K562 (cell line): ENCODE measurements around the gene AMPD3. TPM values are rescaled to one million over a fixed set of nuclear protein-coding genes. Genes with fewer than 3 reads are reported as not detected.

Source experiments
- ATF4 ChIP-seq: fragments of 450-650 bp; formaldehyde crosslinking; IDR thresholded peaks from 2 replicates; pipeline ENCODE4 v1.4.0; 2022; ENCODE audit warnings: mild to moderate bottlenecking, moderate library complexity
- BCOR ChIP-seq: fragments of 450-650 bp; IDR thresholded peaks from 2 replicates; pipeline ENCODE4 v1.6.1; 2016
- BRF1 ChIP-seq: IDR thresholded peaks from 3 replicates; pipeline ENCODE4 v1.6.1; 2011; ENCODE audit warnings: borderline replicate concordance, mild to moderate bottlenecking; ENCODE audit not compliant: insufficient read length; ENCODE audit errors: extremely low read depth
- CBFA2T3 ChIP-seq: fragments of 450-650 bp; IDR thresholded peaks from 2 replicates; pipeline ENCODE4 v1.6.1; 2017
- CREB3 ChIP-seq: fragments of 450-650 bp; conservative IDR thresholded peaks from 2 replicates; pipeline ENCODE4 v1.6.1; 2016; ENCODE audit warnings: missing genetic modification characterization, low read depth, mild to moderate bottlenecking, missing compliant biosample characterization, moderate library complexity
- GABPB1 ChIP-seq: sonication (generic); formaldehyde crosslinking; IDR thresholded peaks from 2 replicates; pipeline ENCODE4 v1.8.0; 2022; ENCODE audit warnings: mild to moderate bottlenecking, missing genetic modification reagents
- HNRNPL ChIP-seq: fragments of 200-400 bp; formaldehyde crosslinking; IDR thresholded peaks from 2 replicates; pipeline ENCODE4 v1.6.1; 2017; ENCODE audit warnings: low read depth, mild to moderate bottlenecking, low read length
- MAFF ChIP-seq: IDR thresholded peaks from 2 replicates; pipeline ENCODE4 v1.6.1; 2012; ENCODE audit warnings: low read length, improper control_type of control experiment
- NEUROD1 ChIP-seq: fragments of 150-350 bp; IDR thresholded peaks from 2 replicates; pipeline ENCODE4 v1.6.1; 2014; ENCODE audit warnings: borderline replicate concordance, low read length, low read depth; ENCODE audit not compliant: partially characterized antibody
- RNF2 ChIP-seq: sonication (generic); IDR thresholded peaks from 2 replicates; pipeline ENCODE4 v1.6.1; 2016
- SIX5 ChIP-seq, 2 experiments: IDR thresholded peaks; 2 replicates each; pipeline ENCODE4 v1.6.1; 2011; ENCODE audit warnings: low read length in 2 of 2, borderline replicate concordance in 1 of 2, low read depth in 1 of 2, mild to moderate bottlenecking in 1 of 2, moderate library complexity in 1 of 2; ENCODE audit not compliant: insufficient read depth in 1 of 2
- SLC30A9 ChIP-seq: fragments of 250-450 bp; sonication (Bioruptor Pico); IDR thresholded peaks from 2 replicates; pipeline ENCODE4 v1.8.0; 2022; ENCODE audit warnings: mild to moderate bottlenecking, moderate library complexity
- TAL1 ChIP-seq: fragments of 450-650 bp; IDR thresholded peaks from 2 replicates; pipeline ENCODE4 v1.6.1; 2016; ENCODE audit warnings: mild to moderate bottlenecking
- TARDBP ChIP-seq: fragments of 450-650 bp; IDR thresholded peaks from 2 replicates; pipeline ENCODE4 v1.6.1; 2016
- ZBTB40 ChIP-seq, 2 experiments: fragments of 450-650 bp in 1 of 2; sonication (generic) in 1 of 2; formaldehyde crosslinking in 1 of 2; IDR thresholded peaks; 2 replicates each; pipeline versions ENCODE4 v1.7.1 to v1.9.0; 2016 to 2022; ENCODE audit warnings: inconsistent platforms in 1 of 2, mild to moderate bottlenecking in 1 of 2, missing genetic modification reagents in 1 of 2
- ZFP30 ChIP-seq: fragments of 250-450 bp; sonication (Bioruptor Pico); IDR thresholded peaks from 2 replicates; pipeline ENCODE4 v1.8.0; 2022; ENCODE audit warnings: moderate library complexity, mild to moderate bottlenecking, inconsistent platforms, borderline replicate concordance
- ZNF354B ChIP-seq: fragments of 250-450 bp; sonication (Bioruptor Pico); IDR thresholded peaks from 2 replicates; pipeline ENCODE4 v1.4.0; 2020
- ZNF512 ChIP-seq: IDR thresholded peaks from 2 replicates; pipeline ENCODE4 v1.6.1; 2016; ENCODE audit warnings: missing genetic modification characterization, missing compliant biosample characterization
- polyA plus RNA-seq, 8 experiments: library from polyadenylated mRNA; depleted of rRNA in 4 of 8; stranded (reverse) in 5 of 8; unstranded in 3 of 8; fragments of >200 nt; fragmentation: Nextera tagmentation in 2 of 8; fragmentation: Illumina TruSeq in 1 of 8; extraction: Ambion mirVana in 2 of 8; extraction: Trizol in 1 of 8; gene quantifications; 2 replicates each; pipeline versions ENCODE4 v1.2.1 to v1.2.3, GENCODE V29; 2011 to 2014; ENCODE audit warnings: inconsistent platforms in 1 of 8, missing spikeins in 1 of 8
- total RNA-seq, 7 experiments: library from RNA; depleted of rRNA in 6 of 7; stranded (reverse); fragments of >200 nt in 6 of 7; fragmentation: Illumina TruSeq in 2 of 7; extraction: Trizol in 2 of 7; gene quantifications; 2 replicates each; pipeline versions ENCODE4 v1.2.1 to v1.2.3, GENCODE V29; 2011 to 2021; ENCODE audit warnings: low replicate concordance in 1 of 7

Gene AMPD3
- total and polyA plus RNA-seq, 9 of the 15 experiments (the other 6 are each of a cell fraction or from before 2014, with no cell fraction given), result 4.4 to 23.6 (median 11.2) TPM

GRCh38 chr11:10456519-10456918 lies 1.5 kb downstream of the AMPD3 start (continued):
- TF ChIP-seq MAFF (no peak), ZBTB40 (IDR thresholded peaks at IDR 0.05) (no peak), ZBTB40 (CRISPR knock-in tag; IDR thresholded peaks at IDR 0.05) (no peak), BCOR (no peak), RNF2 (no peak; the same call in 1 of the 2 replicates), NEUROD1 (peak; percentile 15), CBFA2T3 (peak; percentile 95), ZNF354B (CRISPR knock-in tag) (no peak), HNRNPL (no peak), ZFP30 (CRISPR knock-in tag) (no peak), SLC30A9 (CRISPR knock-in tag) (no peak), SIX5 (IDR thresholded peaks at IDR 0.05; ENCODE audit: borderline replicate concordance in 1 of 2, insufficient read depth in 1 of 2, low read depth in 1 of 2, low read length in 2 of 2) (no peak), GABPB1 (no peak), BRF1 (no peak), ATF4 (no peak), CREB3 (tag) (no peak), ZNF512 (tag) (no peak), TAL1 (peak; percentile 91), TARDBP (no peak)
